Hippocampal formation (tissue), 2 donors: Measurements from ENCODE around the gene KAZN.

ENCODE experiments used
- DNase-seq, 2 donors: peaks; one replicate each; lab custom pipeline; 2025; lab: John Stamatoyannopoulos, UW

The KAZN gene

DNA sequence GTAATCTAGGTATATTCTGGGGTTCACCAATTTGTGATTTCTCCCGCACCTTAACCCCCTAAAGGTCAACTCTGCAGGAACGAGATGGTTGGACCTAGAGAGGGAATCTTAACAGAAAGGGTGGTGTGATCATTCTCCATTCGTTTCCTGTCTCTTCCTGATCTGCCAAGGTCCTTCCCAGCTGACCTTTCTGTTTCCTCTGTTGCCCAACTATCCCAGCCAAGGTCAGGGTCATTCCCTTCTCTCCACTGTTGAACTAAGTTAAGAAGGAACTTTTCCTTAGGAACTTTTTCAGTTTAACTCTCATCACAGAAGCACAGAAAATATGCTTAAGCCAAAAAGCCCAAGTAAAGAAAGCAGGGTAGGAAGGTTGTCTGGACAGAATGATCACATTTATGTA is 49.3 kb downstream of the KAZN start:
- no peak for DNase-seq

DNA sequence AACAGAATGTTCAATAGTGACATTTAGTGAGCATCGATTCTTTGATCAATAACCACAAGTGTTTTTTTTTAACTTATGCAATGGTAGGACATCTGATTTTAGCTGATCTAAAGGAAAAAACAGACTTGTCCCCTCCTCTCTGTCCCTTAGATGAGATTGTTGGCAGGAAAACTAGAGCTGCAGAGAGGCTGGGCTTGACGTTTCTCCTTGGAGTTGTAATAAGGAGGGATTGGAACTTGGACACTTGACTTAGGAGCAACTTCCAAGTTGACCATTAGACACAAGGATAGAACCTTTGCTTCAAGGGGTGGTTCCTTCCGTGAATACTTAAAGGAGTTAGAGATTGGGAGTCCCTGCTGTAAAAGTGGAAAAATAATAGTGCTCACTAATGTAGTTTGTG is 49.9 kb downstream of the KAZN start:
- DNase-seq = no peak

- DNase-seq = no peak
These were observed 50.7 kb downstream of the KAZN start for GRCh38 chr1:14648896-14649855.

DNA sequence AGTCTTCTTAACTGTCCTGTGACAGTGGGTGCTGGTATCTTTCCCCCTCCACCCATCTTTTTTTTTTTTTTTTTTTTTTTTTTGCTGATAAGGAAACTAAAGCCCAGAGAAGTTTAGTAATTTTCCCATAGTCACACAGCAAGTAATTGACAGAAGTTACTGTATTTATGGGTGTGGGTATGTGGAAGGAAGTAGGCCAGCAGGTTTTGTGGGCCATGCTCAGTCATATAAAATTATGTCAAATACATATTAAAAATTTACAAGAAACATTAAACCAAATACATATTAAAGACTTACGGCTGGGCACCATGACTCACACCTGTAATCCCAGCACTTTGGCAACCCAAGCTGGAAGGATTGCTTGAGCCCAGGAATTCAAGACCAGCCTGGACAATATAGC is 51.5 kb downstream of the KAZN start:
- no peak for DNase-seq

DNA sequence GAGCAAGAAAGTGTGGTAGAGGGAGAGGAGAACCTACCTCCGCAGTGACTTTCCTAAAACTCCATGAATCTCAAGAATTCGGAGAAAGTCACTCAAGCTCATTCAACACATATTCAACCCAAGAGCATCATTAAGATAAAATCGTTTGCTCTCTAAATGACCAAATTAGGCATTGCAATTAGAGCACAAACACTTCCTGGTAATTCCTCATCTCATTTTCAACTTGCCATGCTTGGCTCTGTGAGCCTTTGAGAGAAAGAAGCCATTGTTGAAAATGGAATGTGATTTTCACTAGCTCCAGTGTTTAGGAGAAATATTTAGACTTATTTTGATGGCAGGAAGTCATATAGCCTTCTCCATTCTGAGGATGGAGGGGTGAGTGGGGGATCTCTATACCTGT is 52.5 kb downstream of the KAZN start:
- DNase-seq = peak in 1 of 2 donors; percentile 11

GRCh38 chr1:14652840-14653239 is 54.4 kb downstream of the KAZN start:
- no peak for DNase-seq

DNA sequence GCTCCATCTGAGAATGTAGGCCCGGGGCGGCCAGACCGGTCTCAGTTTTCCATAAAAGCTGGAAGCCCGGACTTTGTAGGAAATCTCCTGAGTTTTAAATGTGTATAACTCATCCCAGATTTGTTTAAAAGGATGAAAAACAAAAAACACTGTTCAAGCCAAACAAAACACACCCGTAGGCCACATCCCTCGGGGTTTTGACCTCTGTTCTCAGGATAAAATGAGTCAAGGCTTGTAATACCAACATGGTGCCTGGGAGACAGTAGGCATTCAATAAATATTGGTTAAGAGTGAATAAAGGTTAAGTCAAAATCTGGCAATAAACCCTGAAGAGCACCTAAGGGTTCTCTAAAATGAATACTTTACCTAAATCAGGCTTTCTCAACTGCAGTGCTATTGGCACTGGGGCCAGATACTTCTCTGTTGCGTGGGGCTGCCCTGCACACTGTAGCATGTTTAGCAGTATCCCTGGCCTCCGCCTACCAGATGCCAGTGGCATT is 55.0 kb downstream of the KAZN start:
- no peak for DNase-seq

GRCh38 chr1:14654554-14654953 is 56.1 kb downstream of the KAZN start:
- no peak for DNase-seq

- DNase-seq = no peak
These were observed 56.9 kb downstream of the KAZN start for GRCh38 chr1:14655385-14655784.

- no peak for DNase-seq
These were observed 58.0 kb downstream of the KAZN start for GRCh38 chr1:14656384-14656937.

- no peak for DNase-seq
These were observed 60.2 kb downstream of the KAZN start for GRCh38 chr1:14658642-14659041.

- DNase-seq = no peak
These were observed 61.4 kb downstream of the KAZN start for GRCh38 chr1:14659913-14660312.

- DNase-seq = no peak
These were observed 62.3 kb downstream of the KAZN start for GRCh38 chr1:14660801-14661200.

GRCh38 chr1:14661222-14661621 is 62.7 kb downstream of the KAZN start:
- DNase-seq = no peak

DNA sequence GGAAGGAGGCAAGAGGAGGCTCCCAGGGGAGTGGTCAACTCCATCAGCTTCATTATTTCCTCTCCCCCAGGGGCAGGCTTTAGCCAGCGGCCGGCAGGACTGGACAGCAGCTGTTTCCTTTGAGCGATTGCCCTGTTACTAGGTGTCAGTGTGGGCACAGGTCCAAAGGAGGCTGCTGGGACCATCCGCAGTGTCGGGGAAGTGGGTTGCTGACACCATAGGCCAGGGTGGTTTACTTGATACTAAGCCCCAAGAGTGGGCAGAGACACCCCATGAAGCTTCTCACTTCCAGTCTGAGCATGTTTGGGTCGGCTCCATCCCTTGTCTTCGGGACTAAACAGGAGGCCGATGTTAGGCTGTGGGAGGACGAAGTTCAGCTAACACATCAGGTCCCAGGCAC is 63.6 kb downstream of the KAZN start:
- no peak for DNase-seq

DNA sequence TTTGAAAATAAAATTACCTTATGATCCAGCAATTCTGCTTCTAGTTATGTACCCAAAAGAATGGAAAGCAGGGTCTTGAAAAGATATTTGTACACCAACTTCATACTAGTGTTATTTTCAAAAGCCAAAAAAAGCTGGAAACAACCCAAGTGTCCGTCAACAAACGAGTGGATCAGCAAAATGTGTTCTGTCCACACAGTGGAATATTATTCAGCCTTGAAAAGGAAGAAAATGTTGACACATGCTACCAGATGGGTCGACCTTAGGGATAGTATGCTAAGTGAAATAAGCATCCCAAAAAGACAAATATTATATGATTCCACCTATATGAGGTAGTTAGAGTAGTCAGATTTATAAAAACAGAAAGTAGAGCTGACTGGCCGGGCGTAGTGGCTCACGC is 65.3 kb downstream of the KAZN start:
- no peak for DNase-seq

DNA sequence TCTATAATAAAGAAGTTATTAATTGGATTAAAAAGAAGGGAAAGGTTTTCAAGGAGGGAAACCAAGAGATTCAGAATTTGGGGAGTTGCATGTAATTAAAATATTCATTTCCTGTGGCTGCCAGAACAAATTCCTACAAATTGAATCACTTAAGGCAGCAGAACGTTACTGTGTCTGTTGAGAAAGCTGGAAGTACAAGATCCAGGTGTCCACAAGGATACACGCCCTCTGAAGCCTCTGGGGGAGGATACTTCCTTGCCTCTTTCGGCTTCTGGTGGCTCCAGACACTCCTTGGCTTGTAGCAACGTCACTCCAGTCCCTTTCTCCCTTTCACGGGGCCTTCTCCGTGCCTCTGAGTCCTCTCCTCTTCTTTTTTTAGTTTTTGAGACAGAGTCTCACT is 67.9 kb downstream of the KAZN start:
- no peak for DNase-seq

GRCh38 chr1:14666962-14667650 is 68.6 kb downstream of the KAZN start:
- no peak for DNase-seq

DNA sequence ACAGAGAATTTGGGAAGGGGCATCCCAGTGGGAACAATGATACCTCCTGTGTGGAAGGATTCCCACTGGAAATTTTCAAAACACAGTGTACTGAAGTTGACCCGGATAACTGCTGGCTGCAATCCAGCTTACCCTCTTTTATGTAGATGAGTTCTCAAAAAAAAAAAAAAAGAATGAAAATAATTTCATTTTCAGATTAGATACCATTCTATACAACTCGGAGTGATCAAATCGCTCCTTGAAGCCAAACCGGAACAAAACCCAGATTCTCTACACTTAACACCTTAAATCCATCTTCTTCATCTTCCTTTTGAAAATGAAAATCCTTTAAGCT is 69.1 kb downstream of the KAZN start:
- no peak for DNase-seq

GRCh38 chr1:14668538-14668937 is 70.1 kb downstream of the KAZN start:
- no peak for DNase-seq

- DNase-seq = no peak
These were observed 73.5 kb downstream of the KAZN start for GRCh38 chr1:14672005-14672404.

DNA sequence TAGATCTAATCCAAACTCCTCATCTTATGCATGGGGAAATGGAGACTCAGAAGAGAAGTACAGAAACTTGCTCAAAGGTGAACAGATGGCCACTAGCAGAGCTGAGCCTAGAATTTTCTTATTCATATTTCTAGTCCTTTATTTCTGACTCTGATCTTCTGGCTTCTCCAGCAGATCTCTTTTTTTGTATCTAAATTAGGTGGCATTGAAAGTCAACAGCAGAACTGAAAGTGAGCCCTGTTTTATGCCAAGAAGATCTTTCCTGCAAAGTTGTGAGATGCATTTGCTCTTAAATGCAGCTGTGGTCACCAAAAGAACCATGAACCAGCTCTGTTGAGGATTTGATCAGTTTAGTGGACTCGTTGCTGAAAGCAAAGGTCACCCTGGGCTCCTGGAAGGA is 75.5 kb downstream of the KAZN start:
- DNase-seq = no peak

GRCh38 chr1:14676400-14676799 is 77.9 kb downstream of the KAZN start:
- DNase-seq = no peak
